Measurements from ENCODE around the gene TSC2. TPM values are rescaled to one million over a fixed set of nuclear protein-coding genes. Genes with fewer than 3 reads are reported as not detected.
"Not testable (repeated sequence)": the region's sequence is repeated elsewhere in the genome, so short reads cannot be mapped to it uniquely, and the experiment has no call there.

The TSC2 gene
- total RNA-seq, 1 donor from 2014 or later, result 139 TPM

- CTCF ChIA-PET; intact Hi-C loops (cut with micrococcal nuclease); H3K27ac Mint-ChIP-seq: not testable (repeated sequence)
Observed at GRCh38 chr16:2111009-2111353, 63.2 kb downstream of the TSC2 start.

GRCh38 chr16:2111412-2112335, 63.9 kb downstream of the TSC2 start:
- H3K9me3 Mint-ChIP-seq; H3K4me3 Mint-ChIP-seq; H3K27ac Mint-ChIP-seq; ATAC-seq (ENCODE audit: low read depth); CTCF ChIA-PET; DNase-seq; intact Hi-C loops (cut with micrococcal nuclease); H3K27me3 Mint-ChIP-seq; POLR2A ChIA-PET; H3K4me1 Mint-ChIP-seq: not testable (repeated sequence)
- H3K36me3 Mint-ChIP-seq (ENCODE audit: low read depth), result peaks cover 28% of the 10 kb centered on the region

More at GRCh38 chr16:2111009-2111353, 63.2 kb downstream of the TSC2 start:
- H3K4me3 Mint-ChIP-seq; ATAC-seq (ENCODE audit: low read depth); H3K9me3 Mint-ChIP-seq; DNase-seq; POLR2A ChIA-PET; H3K27me3 Mint-ChIP-seq; H3K4me1 Mint-ChIP-seq: not testable (repeated sequence)
- peaks cover 28% of the 10 kb centered on the region for H3K36me3 Mint-ChIP-seq (ENCODE audit: low read depth)

- CTCF ChIA-PET; POLR2A ChIA-PET; ATAC-seq (ENCODE audit: low read depth); H3K4me3 Mint-ChIP-seq; H3K4me1 Mint-ChIP-seq; H3K9me3 Mint-ChIP-seq; H3K27me3 Mint-ChIP-seq; H3K27ac Mint-ChIP-seq; intact Hi-C loops (cut with micrococcal nuclease); DNase-seq: not testable (repeated sequence)
- H3K36me3 Mint-ChIP-seq (ENCODE audit: low read depth), result peaks cover 25% of the 10 kb centered on the region
Observed at GRCh38 chr16:2112539-2113106, 64.8 kb downstream of the TSC2 start.

- H3K36me3 Mint-ChIP-seq (ENCODE audit: low read depth), result peaks cover 25% of the 10 kb centered on the region
- CTCF ChIA-PET; H3K4me3 Mint-ChIP-seq; DNase-seq; H3K9me3 Mint-ChIP-seq; intact Hi-C loops (cut with micrococcal nuclease); POLR2A ChIA-PET; H3K4me1 Mint-ChIP-seq; ATAC-seq (ENCODE audit: low read depth); H3K27me3 Mint-ChIP-seq; H3K27ac Mint-ChIP-seq: not testable (repeated sequence)
Observed at GRCh38 chr16:2114225-2114624, 66.4 kb downstream of the TSC2 start.

GRCh38 chr16:2114885-2115590, 67.3 kb downstream of the TSC2 start:
- H3K4me1 Mint-ChIP-seq; ATAC-seq (ENCODE audit: low read depth); H3K27me3 Mint-ChIP-seq; H3K27ac Mint-ChIP-seq; CTCF ChIA-PET; DNase-seq; H3K9me3 Mint-ChIP-seq; H3K4me3 Mint-ChIP-seq; intact Hi-C loops (cut with micrococcal nuclease); POLR2A ChIA-PET: not testable (repeated sequence)
- peaks cover 24% of the 10 kb centered on the region for H3K36me3 Mint-ChIP-seq (ENCODE audit: low read depth)

GRCh38 chr16:2115591-2115973, 67.8 kb downstream of the TSC2 start:
- Mint-ChIP-seq H3K36me3 (ENCODE audit: low read depth) (peaks cover 18% of the 10 kb centered on the region), H3K9me3 (no peaks in the 10 kb centered on the region), H3K4me1 (no peaks in the 10 kb centered on the region), H3K27me3 (no peaks in the 10 kb centered on the region), H3K4me3 (no peak overlapping the region), H3K27ac (no peak overlapping the region)
- no peak for DNase-seq
- POLR2A ChIA-PET, result no interaction called here
- no peak for ATAC-seq (ENCODE audit: low read depth)
- CTCF ChIA-PET, result no interaction called here
- intact Hi-C loops (cut with micrococcal nuclease), result no loop called here
- no peak for TF ChIP-seq CTCF (IDR thresholded peaks at IDR 0.05)

- H3K4me3 Mint-ChIP-seq; CTCF ChIA-PET; intact Hi-C loops (cut with micrococcal nuclease); H3K9me3 Mint-ChIP-seq; H3K4me1 Mint-ChIP-seq; H3K36me3 Mint-ChIP-seq (ENCODE audit: low read depth); ATAC-seq (ENCODE audit: low read depth); H3K27ac Mint-ChIP-seq; POLR2A ChIA-PET; DNase-seq; H3K27me3 Mint-ChIP-seq: not testable (repeated sequence)
Observed at GRCh38 chr16:2116428-2116827, 68.6 kb downstream of the TSC2 start.

- H3K4me1 Mint-ChIP-seq; H3K27me3 Mint-ChIP-seq; H3K36me3 Mint-ChIP-seq (ENCODE audit: low read depth); CTCF ChIA-PET; H3K4me3 Mint-ChIP-seq; ATAC-seq (ENCODE audit: low read depth); DNase-seq; intact Hi-C loops (cut with micrococcal nuclease); H3K27ac Mint-ChIP-seq; POLR2A ChIA-PET; H3K9me3 Mint-ChIP-seq: not testable (repeated sequence)
Observed at GRCh38 chr16:2117341-2117740, 69.6 kb downstream of the TSC2 start.

GRCh38 chr16:2117960-2118722, 70.4 kb downstream of the TSC2 start:
- H3K4me1 Mint-ChIP-seq; DNase-seq; H3K27me3 Mint-ChIP-seq; H3K4me3 Mint-ChIP-seq; CTCF ChIA-PET; intact Hi-C loops (cut with micrococcal nuclease); H3K27ac Mint-ChIP-seq; H3K36me3 Mint-ChIP-seq (ENCODE audit: low read depth); POLR2A ChIA-PET; H3K9me3 Mint-ChIP-seq; ATAC-seq (ENCODE audit: low read depth): not testable (repeated sequence)

- DNase-seq; H3K9me3 Mint-ChIP-seq; H3K27me3 Mint-ChIP-seq; H3K27ac Mint-ChIP-seq; H3K36me3 Mint-ChIP-seq (ENCODE audit: low read depth); H3K4me3 Mint-ChIP-seq: not testable (repeated sequence)
- peak; percentile 58 for ATAC-seq (ENCODE audit: low read depth)
- peaks cover 13% of the 10 kb centered on the region for H3K4me1 Mint-ChIP-seq
- ChIA-PET POLR2A (interaction anchor here (0.6 to 1.7 kb wide), 3 partner anchors 32 to 367 kb away, joined by 3 to 10 read pairs (median 5); partner anchors contain the start of gene TRAF7), CTCF (interaction anchor here (1.0 to 1.4 kb wide), 5 partner anchors 19 to 217 kb away, joined by 3 to 11 read pairs (median 3); partner anchors contain the start of gene TRAF7)
- intact Hi-C loops (cut with micrococcal nuclease), result loop anchor here (1.0 to 5.0 kb wide), 2 partner anchors 19 to 74 kb away; partner anchors contain the start of genes NTHL1 and TSC2
Observed at GRCh38 chr16:2121325-2121724, 73.5 kb downstream of the TSC2 start.
